Left ventricle myocardium inferior (tissue), 1 donor: ENCODE results near the gene SPNS2. TPM values are rescaled to one million over a fixed set of nuclear protein-coding genes. Genes with fewer than 3 reads are reported as not detected.

Experiments
- DNase-seq: peaks from one replicate; pipeline ENCODE4 v3.0.0-alpha.2; 2020
- H3K27ac ChIP-seq: fragments of 200-600 bp; replicated peaks from 2 replicates; pipeline ENCODE4 v1.8.0; 2021
- H3K27me3 ChIP-seq: fragments of 200-600 bp; 2 replicates; pipeline ENCODE4 v1.8.0; 2021; ENCODE audit warnings: low read depth
- H3K36me3 ChIP-seq: fragments of 200-600 bp; 2 replicates; pipeline ENCODE4 v1.8.0; 2021
- H3K4me1 ChIP-seq: fragments of 200-600 bp; 2 replicates; pipeline ENCODE4 v1.8.0; 2021
- H3K4me3 ChIP-seq: fragments of 200-600 bp; 2 replicates; pipeline ENCODE4 v1.8.0; 2021; ENCODE audit warnings: mild to moderate bottlenecking, moderate library complexity
- H3K9me3 ChIP-seq: fragments of 200-600 bp; replicated peaks from 2 replicates; pipeline ENCODE4 v1.8.0; 2021
- CTCF ChIP-seq: fragments of 200-600 bp; IDR thresholded peaks from 2 replicates; pipeline ENCODE4 v1.8.0; 2021; ENCODE audit warnings: antibody characterized with exemption, mild to moderate bottlenecking, borderline replicate concordance
- intact Hi-C: fragments of 100-400 bp; cut with micrococcal nuclease; formaldehyde crosslinking; loops from one replicate; pipeline ENCODE4 v1.11.0; 2022
- total RNA-seq: library from RNA; stranded (reverse); fragmentation: NEBNext Ultra II Directional; extraction: Animal tissue kit (Norgen Biotek cat#: 25700); gene quantifications from one replicate; pipeline ENCODE4 v1.2.1, GENCODE V29; 2021
- donor health status: DM: no; HTN: yes; CAD: no; lungs with severe emphysema.

SPNS2 gene
- total RNA-seq, 1 donor from 2014 or later = 11.2 TPM

- H3K27ac ChIP-seq = no peak overlapping the region
- intact Hi-C loops = no loop called here
- TF ChIP-seq CTCF = no peak
Measured at GRCh38 chr17:4482338-4483011, 16.2 kb upstream of the SPNS2 start.

GRCh38 chr17:4483012-4483840 lies 15.5 kb upstream of the SPNS2 start:
- Histone ChIP-seq H3K9me3 (no peaks in the 10 kb centered on the region), H3K4me3 (no peak overlapping the region), H3K27ac (no peak overlapping the region), H3K36me3 (no peaks in the 10 kb centered on the region), H3K4me1 (peaks cover 37% of the 10 kb centered on the region), H3K27me3 (no peaks in the 10 kb centered on the region)
- intact Hi-C loops = no loop called here
- DNase-seq = no peak
- TF ChIP-seq CTCF = no peak

More at GRCh38 chr17:4482338-4483011, 16.2 kb upstream of the SPNS2 start:
- Histone ChIP-seq H3K4me3 (no peak overlapping the region), H3K9me3 (no peaks in the 10 kb centered on the region), H3K27me3 (no peaks in the 10 kb centered on the region), H3K36me3 (no peaks in the 10 kb centered on the region), H3K4me1 (peaks cover 30% of the 10 kb centered on the region)
- no peak for DNase-seq

- no peak for DNase-seq
- Histone ChIP-seq H3K36me3 (no peaks in the 10 kb centered on the region), H3K4me3 (no peak overlapping the region), H3K27ac (no peak overlapping the region), H3K27me3 (no peaks in the 10 kb centered on the region), H3K4me1 (peaks cover 27% of the 10 kb centered on the region), H3K9me3 (no peaks in the 10 kb centered on the region)
- no peak for TF ChIP-seq CTCF
- intact Hi-C loops = no loop called here
Measured at GRCh38 chr17:4485676-4486646, 12.7 kb upstream of the SPNS2 start.

- Histone ChIP-seq H3K36me3 (no peaks in the 10 kb centered on the region), H3K9me3 (no peaks in the 10 kb centered on the region), H3K4me1 (peaks cover 16% of the 10 kb centered on the region), H3K4me3 (no peak overlapping the region), H3K27ac (no peak overlapping the region), H3K27me3 (no peaks in the 10 kb centered on the region)
- TF ChIP-seq CTCF = no peak
- DNase-seq = no peak
- intact Hi-C loops = no loop called here
Measured at GRCh38 chr17:4487296-4487695, 11.4 kb upstream of the SPNS2 start.
